Fibroblast of mammary gland (primary cell): ENCODE results near the gene FAM13C.
"Not testable (repeated sequence)": the region's sequence is repeated elsewhere in the genome, so short reads cannot be mapped to it uniquely, and the experiment has no call there.

Source experiments
- DNase-seq: peaks from one replicate; pipeline ENCODE4 v3.0.0-alpha.2; 2010; ENCODE audit warnings: low read depth
- H3K4me3 ChIP-seq: 2 replicates; pipeline ENCODE4 v1.5.1; 2011; ENCODE audit warnings: low read depth, mild to moderate bottlenecking, low read length, moderate library complexity; ENCODE audit not compliant: control insufficient read depth
- CTCF ChIP-seq: conservative IDR thresholded peaks from 2 replicates; pipeline ENCODE4 v1.5.1; 2011; ENCODE audit warnings: low read depth, low read length, inconsistent platforms; ENCODE audit not compliant: control insufficient read depth, insufficient read depth

The FAM13C gene

GRCh38 chr10:59362144-59362958, at the start of gene FAM13C:
FAM13C (minus strand) TSS chr10:59362549; CDS start chr10:59362460, 89 bp downstream.
- no peak for TF ChIP-seq CTCF
- peak; percentile 42 for DNase-seq
- peak within 1 kb of the TSS; percentile 50 for H3K4me3 ChIP-seq

GRCh38 chr10:59405235-59405634, 42.9 kb upstream of the FAM13C start:
- H3K4me3 ChIP-seq: no peak overlapping the region
- no peak for TF ChIP-seq CTCF
- no peak for DNase-seq

- H3K4me3 ChIP-seq: no peak overlapping the region
- no peak for DNase-seq
- TF ChIP-seq CTCF: no peak
Observed at GRCh38 chr10:59400214-59400613, 37.9 kb upstream of the FAM13C start.

- DNase-seq, H3K4me3 ChIP-seq: not testable (repeated sequence)
Observed at GRCh38 chr10:59399329-59399728, 37.0 kb upstream of the FAM13C start.

- no peak for DNase-seq
- no peak overlapping the region for H3K4me3 ChIP-seq
- TF ChIP-seq CTCF: no peak
Observed at GRCh38 chr10:59397961-59398360, 35.6 kb upstream of the FAM13C start.

GRCh38 chr10:59395984-59396383, 33.6 kb upstream of the FAM13C start:
- DNase-seq: no peak
- TF ChIP-seq CTCF: no peak
- H3K4me3 ChIP-seq: no peak overlapping the region

GRCh38 chr10:59393349-59393748, 31.0 kb upstream of the FAM13C start:
- no peak overlapping the region for H3K4me3 ChIP-seq
- DNase-seq: peak; percentile 28
- no peak for TF ChIP-seq CTCF
